ENCODE measurements around the gene OR6P1.

DNA sequence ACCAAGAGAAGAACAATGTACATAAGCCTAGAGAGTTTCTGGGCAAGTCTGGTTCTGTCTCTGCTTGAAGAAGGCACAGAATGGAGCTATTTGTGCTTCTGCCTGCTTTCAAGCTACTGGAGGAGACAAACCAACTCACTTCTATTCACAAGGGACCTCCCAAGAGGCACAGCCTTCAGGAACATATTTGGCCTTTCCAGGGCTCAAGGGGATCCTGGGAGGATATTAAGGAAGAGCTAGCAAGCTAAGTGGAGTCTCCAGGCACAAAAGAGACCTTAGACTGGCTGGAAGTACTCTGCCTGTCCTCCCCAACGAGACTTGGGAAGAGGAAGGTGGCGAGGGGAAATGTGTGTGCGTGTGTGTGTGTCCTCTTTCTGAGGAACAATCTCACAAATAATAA, 16.0 kb downstream of the OR6P1 start, which contains the start of gene OR6Y1:
- TF ChIP-seq, protein P1, sequence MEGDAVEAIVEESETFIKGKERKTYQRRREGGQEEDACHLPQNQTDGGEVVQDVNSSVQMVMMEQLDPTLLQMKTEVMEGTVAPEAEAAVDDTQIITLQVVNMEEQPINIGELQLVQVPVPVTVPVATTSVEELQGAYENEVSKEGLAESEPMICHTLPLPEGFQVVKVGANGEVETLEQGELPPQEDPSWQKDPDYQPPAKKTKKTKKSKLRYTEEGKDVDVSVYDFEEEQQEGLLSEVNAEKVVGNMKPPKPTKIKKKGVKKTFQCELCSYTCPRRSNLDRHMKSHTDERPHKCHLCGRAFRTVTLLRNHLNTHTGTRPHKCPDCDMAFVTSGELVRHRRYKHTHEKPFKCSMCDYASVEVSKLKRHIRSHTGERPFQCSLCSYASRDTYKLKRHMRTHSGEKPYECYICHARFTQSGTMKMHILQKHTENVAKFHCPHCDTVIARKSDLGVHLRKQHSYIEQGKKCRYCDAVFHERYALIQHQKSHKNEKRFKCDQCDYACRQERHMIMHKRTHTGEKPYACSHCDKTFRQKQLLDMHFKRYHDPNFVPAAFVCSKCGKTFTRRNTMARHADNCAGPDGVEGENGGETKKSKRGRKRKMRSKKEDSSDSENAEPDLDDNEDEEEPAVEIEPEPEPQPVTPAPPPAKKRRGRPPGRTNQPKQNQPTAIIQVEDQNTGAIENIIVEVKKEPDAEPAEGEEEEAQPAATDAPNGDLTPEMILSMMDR (IDR thresholded peaks at IDR 0.05), result no peak
- TF ChIP-seq POLR2A (IDR thresholded peaks at IDR 0.05) (no peak), EP300 (IDR thresholded peaks at IDR 0.05) (no peak)
